ENCODE results near the gene PSMD12. TPM values are rescaled to one million over a fixed set of nuclear protein-coding genes. Genes with fewer than 3 reads are reported as not detected.
"Not testable (repeated sequence)": the region's sequence is repeated elsewhere in the genome, so short reads cannot be mapped to it uniquely, and the experiment has no call there.

Gene PSMD12
- total and polyA plus RNA-seq, 2 donors (not counting 1 experiment from before 2014, with no cell fraction given): 21.3 to 66.2 TPM

- no peak overlapping the region for H3K9ac ChIP-seq (ENCODE audit: insufficient read depth, low read length)
- no peak overlapping the region for H3K4me3 ChIP-seq (replicated peaks in 1 of 4; ENCODE audit: control extremely low read depth in 1 of 4, insufficient read depth in 1 of 4, low read depth in 3 of 4, low read length in 4 of 4)
- no peak overlapping the region for H2AFZ ChIP-seq (ENCODE audit: low read length)
- no peak for DNase-seq (ENCODE audit: low read depth in 2 of 2)
- no peak for TF ChIP-seq CTCF (conservative IDR thresholded peaks at IDR 0.05 in 1 of 2, IDR thresholded peaks at IDR 0.05 in 1 of 2; ENCODE audit: low read depth in 1 of 2, low read length in 2 of 2)
- no peak for TF ChIP-seq EZH2 (IDR thresholded peaks at IDR 0.05; ENCODE audit: low read length, missing control alignments)
- H3K4me2 ChIP-seq (ENCODE audit: extremely low read depth, insufficient read depth, low read length): no peak overlapping the region
- no peaks in the 10 kb centered on the region for H3K9me3 ChIP-seq (ENCODE audit: control insufficient read depth, insufficient read depth, low read depth, low read length)
- H3K27me3 ChIP-seq (ENCODE audit: control insufficient read depth, insufficient read depth, low read length): no peaks in the 10 kb centered on the region
- H3K36me3 ChIP-seq (ENCODE audit: control insufficient read depth, insufficient read depth, low read length): peaks cover 4% of the 10 kb centered on the region
- H4K20me1 ChIP-seq (ENCODE audit: control insufficient read depth, extremely low read depth, insufficient read depth, low read length): no peaks in the 10 kb centered on the region
- no peaks in the 10 kb centered on the region for H3K79me2 ChIP-seq (ENCODE audit: control insufficient read depth, insufficient read depth, low read length)
- no peaks in the 10 kb centered on the region for H3K4me1 ChIP-seq (ENCODE audit: control insufficient read depth, extremely low read depth, insufficient read depth, low read length)
- H3K27ac ChIP-seq (ENCODE audit: insufficient read depth, low read length): no peak overlapping the region
These were observed 29.5 kb downstream of the PSMD12 start for GRCh38 chr17:67336859-67337258.

- peak in 1 of 2 donors; percentile 55 for DNase-seq (ENCODE audit: low read depth in 2 of 2)
- no peak overlapping the region for H2AFZ ChIP-seq (ENCODE audit: low read length)
- no peak overlapping the region for H3K27ac ChIP-seq (ENCODE audit: insufficient read depth, low read length)
- TF ChIP-seq CTCF (conservative IDR thresholded peaks at IDR 0.05 in 1 of 2, IDR thresholded peaks at IDR 0.05 in 1 of 2; ENCODE audit: low read depth in 1 of 2, low read length in 2 of 2) (no peak), EZH2 (IDR thresholded peaks at IDR 0.05; ENCODE audit: low read length, missing control alignments) (no peak)
- no peaks in the 10 kb centered on the region for H4K20me1 ChIP-seq (ENCODE audit: control insufficient read depth, extremely low read depth, insufficient read depth, low read length)
- no peaks in the 10 kb centered on the region for H3K79me2 ChIP-seq (ENCODE audit: control insufficient read depth, insufficient read depth, low read length)
- no peak overlapping the region for H3K4me2 ChIP-seq (ENCODE audit: extremely low read depth, insufficient read depth, low read length)
- H3K27me3 ChIP-seq (ENCODE audit: control insufficient read depth, insufficient read depth, low read length): no peaks in the 10 kb centered on the region
- H3K9ac ChIP-seq (ENCODE audit: insufficient read depth, low read length): no peak overlapping the region
- H3K9me3 ChIP-seq (ENCODE audit: control insufficient read depth, insufficient read depth, low read depth, low read length): no peaks in the 10 kb centered on the region
- no peaks in the 10 kb centered on the region for H3K36me3 ChIP-seq (ENCODE audit: control insufficient read depth, insufficient read depth, low read length)
- no peaks in the 10 kb centered on the region for H3K4me1 ChIP-seq (ENCODE audit: control insufficient read depth, extremely low read depth, insufficient read depth, low read length)
- no peak overlapping the region for H3K4me3 ChIP-seq (replicated peaks in 1 of 4; ENCODE audit: control extremely low read depth in 1 of 4, insufficient read depth in 1 of 4, low read depth in 3 of 4, low read length in 4 of 4)
These were observed 31.0 kb downstream of the PSMD12 start for GRCh38 chr17:67335245-67335835.

GRCh38 chr17:67332162-67332508 is 34.2 kb downstream of the PSMD12 start:
- H3K4me1 ChIP-seq (ENCODE audit: control insufficient read depth, extremely low read depth, insufficient read depth, low read length); H3K79me2 ChIP-seq (ENCODE audit: control insufficient read depth, insufficient read depth, low read length); H2AFZ ChIP-seq (ENCODE audit: low read length); H3K9me3 ChIP-seq (ENCODE audit: control insufficient read depth, insufficient read depth, low read depth, low read length); H3K27me3 ChIP-seq (ENCODE audit: control insufficient read depth, insufficient read depth, low read length); H3K27ac ChIP-seq (ENCODE audit: insufficient read depth, low read length); DNase-seq (ENCODE audit: low read depth in 2 of 2); H4K20me1 ChIP-seq (ENCODE audit: control insufficient read depth, extremely low read depth, insufficient read depth, low read length); H3K4me2 ChIP-seq (ENCODE audit: extremely low read depth, insufficient read depth, low read length); H3K4me3 ChIP-seq (replicated peaks in 1 of 4; ENCODE audit: control extremely low read depth in 1 of 4, insufficient read depth in 1 of 4, low read depth in 3 of 4, low read length in 4 of 4); H3K9ac ChIP-seq (ENCODE audit: insufficient read depth, low read length); H3K36me3 ChIP-seq (ENCODE audit: control insufficient read depth, insufficient read depth, low read length): not testable (repeated sequence)

GRCh38 chr17:67331381-67332161 is 34.8 kb downstream of the PSMD12 start:
- not testable (repeated sequence) for H3K4me1 ChIP-seq (ENCODE audit: control insufficient read depth, extremely low read depth, insufficient read depth, low read length); DNase-seq (ENCODE audit: low read depth in 2 of 2); H2AFZ ChIP-seq (ENCODE audit: low read length); H3K36me3 ChIP-seq (ENCODE audit: control insufficient read depth, insufficient read depth, low read length); H3K79me2 ChIP-seq (ENCODE audit: control insufficient read depth, insufficient read depth, low read length); H3K27me3 ChIP-seq (ENCODE audit: control insufficient read depth, insufficient read depth, low read length); H3K9ac ChIP-seq (ENCODE audit: insufficient read depth, low read length); H3K27ac ChIP-seq (ENCODE audit: insufficient read depth, low read length); H4K20me1 ChIP-seq (ENCODE audit: control insufficient read depth, extremely low read depth, insufficient read depth, low read length); H3K4me2 ChIP-seq (ENCODE audit: extremely low read depth, insufficient read depth, low read length); H3K9me3 ChIP-seq (ENCODE audit: control insufficient read depth, insufficient read depth, low read depth, low read length); H3K4me3 ChIP-seq (replicated peaks in 1 of 4; ENCODE audit: control extremely low read depth in 1 of 4, insufficient read depth in 1 of 4, low read depth in 3 of 4, low read length in 4 of 4)

Data from fibroblast of lung (primary cell).